GM12865 (cell line): Measurements from ENCODE around the gene RBBP4.

Experiments used
- DNase-seq: peaks from one replicate; pipeline ENCODE4 v3.0.0; 2010; ENCODE audit warnings: low read depth
- H3K4me3 ChIP-seq: 2 replicates; pipeline ENCODE4 v1.5.1; 2011; ENCODE audit warnings: mild to moderate bottlenecking, low read depth, low read length, control low read depth
- TF ChIP-seq, protein P1 (sequence below): IDR thresholded peaks from 2 replicates; pipeline ENCODE4 v1.5.1; 2011; ENCODE audit warnings: low read length, control low read depth, low read depth, inconsistent platforms; ENCODE audit not compliant: insufficient read depth; ENCODE audit errors: missing control alignments

RBBP4 gene

DNA sequence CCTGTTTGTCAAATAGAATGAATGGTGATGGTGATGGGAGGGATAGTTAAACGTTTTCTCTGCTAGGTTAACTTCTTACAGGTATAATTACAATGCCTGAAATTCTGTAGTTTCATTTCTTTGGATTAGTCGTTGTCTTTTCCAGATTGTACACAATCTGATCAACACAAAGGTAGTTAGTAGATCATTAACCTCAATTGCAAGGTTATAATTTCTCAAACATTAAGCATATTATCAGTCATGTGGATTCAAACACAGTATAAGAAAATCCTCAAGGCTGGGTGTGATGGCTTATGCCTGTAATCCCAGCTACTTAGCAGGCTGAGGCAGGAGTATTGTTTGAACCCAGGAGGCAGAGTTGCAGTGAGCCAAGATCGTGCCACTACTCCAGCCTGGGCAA lies 31.0 kb downstream of the RBBP4 start:
- TF ChIP-seq, protein P1, sequence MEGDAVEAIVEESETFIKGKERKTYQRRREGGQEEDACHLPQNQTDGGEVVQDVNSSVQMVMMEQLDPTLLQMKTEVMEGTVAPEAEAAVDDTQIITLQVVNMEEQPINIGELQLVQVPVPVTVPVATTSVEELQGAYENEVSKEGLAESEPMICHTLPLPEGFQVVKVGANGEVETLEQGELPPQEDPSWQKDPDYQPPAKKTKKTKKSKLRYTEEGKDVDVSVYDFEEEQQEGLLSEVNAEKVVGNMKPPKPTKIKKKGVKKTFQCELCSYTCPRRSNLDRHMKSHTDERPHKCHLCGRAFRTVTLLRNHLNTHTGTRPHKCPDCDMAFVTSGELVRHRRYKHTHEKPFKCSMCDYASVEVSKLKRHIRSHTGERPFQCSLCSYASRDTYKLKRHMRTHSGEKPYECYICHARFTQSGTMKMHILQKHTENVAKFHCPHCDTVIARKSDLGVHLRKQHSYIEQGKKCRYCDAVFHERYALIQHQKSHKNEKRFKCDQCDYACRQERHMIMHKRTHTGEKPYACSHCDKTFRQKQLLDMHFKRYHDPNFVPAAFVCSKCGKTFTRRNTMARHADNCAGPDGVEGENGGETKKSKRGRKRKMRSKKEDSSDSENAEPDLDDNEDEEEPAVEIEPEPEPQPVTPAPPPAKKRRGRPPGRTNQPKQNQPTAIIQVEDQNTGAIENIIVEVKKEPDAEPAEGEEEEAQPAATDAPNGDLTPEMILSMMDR: no peak
- no peak for DNase-seq
- H3K4me3 ChIP-seq: no peak overlapping the region

DNA sequence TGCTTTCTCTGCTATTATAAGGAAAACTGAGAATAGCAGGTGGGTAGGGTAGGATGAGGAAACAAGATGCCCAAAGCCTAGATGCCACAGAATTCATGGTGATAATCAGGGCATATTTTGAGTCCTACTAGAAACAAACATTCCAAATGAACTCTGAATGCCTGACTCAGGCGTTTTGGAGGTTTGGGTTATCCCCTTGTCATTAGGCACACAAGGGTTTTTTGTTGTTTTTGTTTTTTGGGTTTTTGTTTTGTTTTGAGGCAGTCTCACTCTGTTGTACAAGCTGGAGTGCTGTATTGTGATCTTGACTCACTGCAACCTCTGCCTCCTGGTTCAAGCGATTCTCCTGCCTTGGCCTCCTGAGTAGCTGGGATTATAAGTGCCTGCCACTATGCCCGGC lies 32.4 kb downstream of the RBBP4 start:
- DNase-seq: no peak
- no peak overlapping the region for H3K4me3 ChIP-seq
- TF ChIP-seq, protein P1: no peak

DNA sequence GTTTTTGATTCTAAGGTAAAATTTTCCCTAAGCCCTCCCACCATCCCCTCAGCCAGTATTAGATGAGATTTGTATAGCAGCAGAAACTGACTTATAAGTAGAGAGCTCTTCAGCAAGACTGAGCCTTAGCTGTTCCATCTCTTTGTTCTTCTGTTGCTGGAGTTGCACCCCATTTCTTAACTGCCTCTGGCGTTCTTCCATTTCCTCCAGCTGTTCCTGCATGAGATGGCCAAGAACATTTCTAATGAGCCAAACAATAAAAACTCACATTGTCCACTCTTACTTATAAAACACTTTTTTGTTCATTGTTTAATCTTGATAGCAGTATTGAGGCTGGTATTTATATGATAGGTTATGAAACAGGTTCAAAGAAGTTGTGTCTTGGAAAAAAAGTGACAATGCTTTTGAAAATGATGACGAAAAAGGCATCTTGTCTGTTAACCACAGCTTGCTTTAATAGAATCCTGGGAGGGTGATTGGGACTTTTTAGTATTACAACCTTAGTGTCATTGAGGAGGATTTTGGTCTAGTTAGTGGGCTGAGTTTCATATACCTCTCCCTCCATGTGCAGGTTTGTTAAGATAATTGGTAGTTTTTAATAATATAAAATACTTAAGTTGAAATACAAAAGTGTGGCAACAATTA lies 33.3 kb downstream of the RBBP4 start:
- TF ChIP-seq, protein P1: no peak
- no peak overlapping the region for H3K4me3 ChIP-seq
- no peak for DNase-seq

DNA sequence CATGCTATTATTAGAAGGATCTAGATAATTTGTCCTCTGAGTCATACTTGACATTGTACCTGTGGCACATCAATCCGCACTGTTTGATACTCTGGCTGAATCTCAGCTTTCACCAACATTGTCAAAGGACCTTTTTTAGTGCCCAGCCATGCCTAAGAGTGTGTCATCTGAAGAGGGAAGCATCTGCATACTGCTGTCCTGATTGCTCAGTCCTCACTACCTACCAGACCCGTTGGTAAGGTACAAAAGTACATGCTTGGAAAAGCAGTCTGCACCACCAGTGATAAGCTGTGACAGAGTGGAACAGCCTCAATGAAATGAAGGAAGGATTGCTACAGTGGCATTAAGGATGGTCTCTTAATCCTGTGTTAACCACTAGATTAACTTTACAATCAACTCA lies 34.5 kb downstream of the RBBP4 start:
- no peak for DNase-seq
- H3K4me3 ChIP-seq: no peak overlapping the region
- TF ChIP-seq, protein P1: no peak

DNA sequence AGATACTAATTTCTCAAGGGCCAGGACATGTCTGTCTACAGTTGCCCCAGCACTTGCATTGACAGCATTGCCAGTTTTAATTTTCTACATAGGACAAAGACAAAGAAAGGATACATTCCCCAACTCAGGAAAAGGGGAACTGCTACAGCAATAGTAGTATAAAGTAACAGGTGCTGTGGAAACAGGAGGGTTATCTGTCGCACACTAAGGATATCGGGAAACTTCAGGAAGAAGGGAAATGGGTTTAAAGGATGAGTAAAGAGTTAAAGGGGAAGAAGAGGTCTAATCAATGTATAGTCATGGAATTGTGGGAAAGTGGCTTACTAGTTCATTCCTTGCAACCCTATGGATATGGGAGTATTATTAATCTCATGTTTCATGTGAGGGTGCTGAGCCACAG lies 35.4 kb downstream of the RBBP4 start:
- H3K4me3 ChIP-seq: no peak overlapping the region
- TF ChIP-seq, protein P1: no peak
- DNase-seq: no peak

DNA sequence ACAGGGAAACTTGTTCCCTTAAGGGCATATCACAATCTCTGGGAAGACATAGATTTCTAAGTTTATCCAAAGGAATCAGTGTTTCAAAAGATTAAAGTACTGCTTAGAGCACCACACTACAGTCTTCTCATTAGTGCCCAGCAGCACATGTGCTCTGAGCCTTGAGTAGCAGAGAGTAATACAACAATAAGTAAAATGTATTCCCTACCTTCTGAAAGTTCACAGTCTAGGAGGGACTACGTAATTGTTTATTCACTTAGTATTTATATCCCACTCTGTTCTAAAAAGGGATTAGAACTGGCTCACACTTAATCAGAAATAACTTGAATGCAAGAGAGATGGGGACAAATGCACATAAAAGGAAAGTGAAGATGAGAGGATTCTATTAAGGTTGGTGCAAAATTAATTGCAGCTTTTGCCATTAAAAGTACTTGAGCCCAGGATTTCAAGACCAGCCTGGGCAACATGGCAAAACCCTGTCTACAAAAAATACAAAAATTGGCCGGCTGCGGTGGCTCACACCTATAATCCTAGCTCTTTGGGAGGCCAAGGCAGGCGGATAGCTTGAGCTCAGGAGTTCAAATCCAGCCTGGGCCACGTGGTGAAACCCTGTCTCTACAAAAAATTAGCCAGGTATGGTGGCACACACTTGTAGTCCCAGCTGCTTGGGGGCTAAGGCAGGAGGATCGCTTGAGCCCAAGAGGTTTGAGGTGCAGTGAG lies 42.6 kb downstream of the RBBP4 start:
- no peak for DNase-seq
- H3K4me3 ChIP-seq: no peak overlapping the region
- TF ChIP-seq, protein P1: no peak
